ENCODE results near the gene ATP13A2.
"Not testable (repeated sequence)": the region's sequence is repeated elsewhere in the genome, so short reads cannot be mapped to it uniquely, and the experiment has no call there.

The ATP13A2 gene

DNA sequence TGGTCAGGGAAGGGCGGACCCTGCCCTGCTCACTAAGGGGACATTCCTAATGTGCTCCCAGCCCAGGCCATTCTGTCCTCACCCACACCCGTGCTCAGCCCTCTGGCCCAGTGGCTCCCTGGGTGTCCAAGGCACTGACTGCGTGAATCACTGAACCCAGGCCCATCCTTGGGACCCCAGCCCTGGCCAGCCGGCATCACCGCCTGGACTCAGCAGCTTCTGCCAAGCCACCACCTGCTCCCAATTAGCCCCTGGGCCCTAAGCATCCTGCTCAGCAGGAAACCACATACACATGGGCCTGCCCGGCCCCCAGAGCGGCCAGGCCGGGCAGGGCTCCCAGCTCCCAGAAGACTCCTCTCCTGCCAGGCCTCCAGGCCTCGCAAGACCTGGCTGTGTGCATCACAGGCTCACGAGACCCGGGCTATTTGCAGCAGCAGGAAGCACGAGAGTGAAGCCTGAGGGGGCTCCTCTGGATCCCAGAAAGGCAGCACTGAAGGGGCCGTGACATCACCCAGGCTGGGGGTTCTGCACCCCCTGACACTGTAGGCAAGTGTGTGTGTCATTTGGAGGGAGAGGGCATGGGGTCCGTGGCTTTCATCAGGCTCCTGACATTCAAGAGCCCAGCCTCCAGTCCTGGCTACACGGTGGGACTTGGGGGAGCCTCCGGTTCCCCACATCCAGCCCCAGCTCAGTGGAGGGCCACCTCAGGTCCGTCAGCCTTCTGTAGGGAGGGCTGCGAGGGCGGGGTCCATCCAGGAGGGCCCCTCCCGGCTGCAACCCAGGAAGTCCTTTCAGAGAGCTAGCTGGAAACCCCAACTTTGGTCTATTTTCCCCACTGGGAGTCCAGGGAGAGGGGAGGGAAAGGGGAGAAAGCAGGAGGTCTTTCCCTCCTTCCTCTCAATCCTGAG lies 32.9 kb downstream of the ATP13A2 start:
- no peak for FAIRE-seq

DNA sequence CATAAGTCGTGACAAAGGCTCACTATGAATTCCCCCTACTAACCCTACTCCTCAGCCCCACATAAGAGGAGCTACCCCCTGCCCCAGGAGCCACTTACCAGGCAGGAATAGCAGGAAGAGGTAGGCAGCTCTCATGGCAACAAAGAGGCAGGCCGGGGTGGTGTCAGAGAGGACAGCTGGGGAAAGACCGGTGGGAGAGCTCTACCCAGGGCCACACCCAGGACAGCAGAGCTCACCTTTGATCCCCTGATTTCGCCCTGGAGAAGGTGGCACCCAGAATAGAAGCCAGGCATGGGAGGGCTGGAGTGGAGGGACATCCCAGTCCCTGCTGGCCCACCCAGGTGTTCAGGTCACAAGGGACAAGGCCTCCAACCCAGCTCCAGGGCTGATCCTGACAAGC lies 33.6 kb downstream of the ATP13A2 start:
- FAIRE-seq: no peak

DNA sequence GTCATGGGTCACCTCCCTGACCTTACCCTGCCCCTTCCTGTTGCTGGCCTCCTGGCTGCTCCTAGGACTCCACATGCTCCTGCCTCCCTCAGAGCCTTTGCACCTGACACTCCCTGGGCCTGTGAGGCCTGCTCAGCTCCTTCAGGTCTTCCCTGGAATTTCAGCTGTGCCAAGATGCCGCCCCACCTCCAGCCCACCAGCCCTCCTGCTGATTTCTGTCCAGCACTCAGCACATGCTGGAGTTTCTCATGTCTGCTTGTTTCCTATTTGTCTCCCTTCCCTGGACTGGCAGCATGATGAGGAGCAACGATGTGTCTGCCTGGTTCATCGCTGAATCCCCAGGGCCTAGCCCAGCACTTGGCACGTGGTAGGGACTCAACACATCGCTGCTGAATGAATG lies 34.4 kb downstream of the ATP13A2 start:
- FAIRE-seq: no peak

DNA sequence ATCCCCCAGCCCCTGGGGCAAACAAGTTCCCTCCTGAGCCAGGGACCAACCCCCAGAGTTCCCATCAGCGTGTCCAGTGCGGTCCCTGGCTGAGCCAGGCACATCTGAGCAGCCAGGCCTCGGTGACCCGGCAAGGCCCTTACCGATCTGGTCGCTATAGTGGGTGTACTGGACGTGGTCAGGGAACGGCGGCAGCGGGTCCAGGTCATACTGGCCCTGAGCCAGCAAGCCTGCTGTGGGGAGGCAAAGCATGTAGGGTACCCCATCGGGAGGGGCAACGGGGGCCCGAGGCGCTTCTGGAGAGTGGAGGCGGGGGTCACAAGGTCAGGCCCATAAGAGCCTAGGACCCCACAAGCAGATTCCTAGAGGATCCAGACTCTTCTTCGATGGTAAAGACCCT lies 34.8 kb downstream of the ATP13A2 start:
- no peak for FAIRE-seq

DNA sequence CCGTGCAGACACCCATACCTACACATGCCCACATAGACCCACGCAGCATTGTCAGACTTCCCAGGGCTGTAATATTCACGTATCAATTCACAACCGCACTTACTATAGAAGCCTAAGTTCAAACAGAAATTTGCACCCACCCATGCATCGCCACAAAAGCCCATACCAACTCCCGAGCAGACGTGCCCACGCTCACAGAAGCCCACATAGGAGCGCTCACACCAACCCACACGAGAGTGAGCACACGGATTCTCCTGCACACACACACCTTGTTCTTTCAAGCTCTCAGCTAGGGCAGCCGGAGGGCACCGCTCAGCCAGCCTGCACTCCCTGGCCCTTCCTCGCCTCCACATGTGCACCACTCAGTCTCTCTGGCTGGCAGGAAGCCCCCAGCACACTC lies 35.9 kb downstream of the ATP13A2 start:
- FAIRE-seq: no peak

DNA sequence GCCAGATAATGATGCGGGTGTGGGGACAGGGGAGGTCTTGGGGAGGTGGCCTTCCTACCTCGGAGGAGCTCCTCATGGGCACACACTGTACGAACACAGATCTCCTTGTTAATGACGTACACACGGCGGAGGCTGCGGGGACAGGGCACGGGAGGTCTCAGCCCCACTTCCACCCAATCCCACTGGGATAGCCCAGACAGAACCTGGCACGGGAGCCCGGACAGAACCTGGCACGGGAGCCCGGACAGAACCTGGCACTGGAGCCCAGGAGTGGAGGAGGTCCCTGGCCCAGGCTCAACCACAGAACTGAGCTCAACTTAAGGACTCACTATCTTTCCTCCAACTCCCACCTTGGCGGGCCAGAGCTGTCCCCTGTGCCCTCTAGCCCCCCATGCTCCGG lies 36.5 kb downstream of the ATP13A2 start:
- no peak for FAIRE-seq

DNA sequence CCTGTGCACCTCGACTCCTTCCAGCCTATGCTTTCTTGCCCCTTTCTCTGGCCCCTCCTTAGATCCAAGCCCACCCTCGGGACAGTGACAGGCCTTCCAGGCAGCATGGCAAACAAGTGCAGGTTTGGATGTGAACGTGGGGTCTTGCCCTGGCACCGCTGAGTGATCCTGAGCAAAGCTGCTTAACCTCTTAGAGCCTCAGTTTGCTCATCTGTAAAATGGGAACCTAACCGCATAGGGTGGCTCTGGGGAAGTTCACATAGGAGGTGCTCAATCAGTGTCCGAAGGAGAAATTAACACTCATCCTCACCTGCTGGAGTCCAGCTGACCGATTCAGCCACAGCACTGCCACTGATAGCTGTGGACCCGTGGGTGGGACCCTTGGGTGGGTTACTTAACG lies 38.5 kb downstream of the ATP13A2 start:
- FAIRE-seq: no peak

DNA sequence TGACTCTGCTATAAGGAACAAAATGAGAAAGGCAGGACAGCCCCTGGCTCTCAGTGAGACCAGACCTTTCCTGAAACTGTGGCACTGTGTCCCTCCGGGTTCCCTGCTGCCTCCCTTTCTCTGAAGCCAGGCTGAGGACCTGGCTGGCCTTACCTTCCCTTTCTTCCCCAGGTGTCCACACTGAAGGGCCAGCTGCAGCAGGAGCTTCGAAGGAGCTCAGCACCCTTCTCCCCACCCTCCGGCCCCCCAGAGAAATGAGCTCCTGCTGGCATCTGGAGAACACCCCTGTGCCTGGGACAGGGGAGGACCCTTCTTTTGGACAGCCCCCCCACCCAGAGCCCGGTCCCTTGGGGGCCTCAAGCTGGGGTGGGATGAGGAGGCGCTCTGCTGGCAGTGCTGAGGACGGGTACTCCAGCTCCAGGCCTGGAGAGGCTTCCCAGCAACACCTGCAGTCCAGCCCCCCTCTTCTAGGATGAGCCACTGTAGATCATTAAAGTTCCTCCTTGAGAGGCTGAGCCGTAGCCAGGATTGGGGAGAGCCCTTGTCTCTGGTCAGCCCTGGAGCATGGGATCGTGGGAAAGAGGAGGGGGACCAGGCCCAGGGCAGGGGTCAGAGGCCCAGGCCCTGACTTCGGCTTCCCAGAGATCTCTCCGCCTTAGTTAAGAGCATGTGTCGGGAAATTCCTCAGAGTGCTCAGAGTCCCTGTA lies 39.4 kb downstream of the ATP13A2 start:
- no peak for FAIRE-seq

DNA sequence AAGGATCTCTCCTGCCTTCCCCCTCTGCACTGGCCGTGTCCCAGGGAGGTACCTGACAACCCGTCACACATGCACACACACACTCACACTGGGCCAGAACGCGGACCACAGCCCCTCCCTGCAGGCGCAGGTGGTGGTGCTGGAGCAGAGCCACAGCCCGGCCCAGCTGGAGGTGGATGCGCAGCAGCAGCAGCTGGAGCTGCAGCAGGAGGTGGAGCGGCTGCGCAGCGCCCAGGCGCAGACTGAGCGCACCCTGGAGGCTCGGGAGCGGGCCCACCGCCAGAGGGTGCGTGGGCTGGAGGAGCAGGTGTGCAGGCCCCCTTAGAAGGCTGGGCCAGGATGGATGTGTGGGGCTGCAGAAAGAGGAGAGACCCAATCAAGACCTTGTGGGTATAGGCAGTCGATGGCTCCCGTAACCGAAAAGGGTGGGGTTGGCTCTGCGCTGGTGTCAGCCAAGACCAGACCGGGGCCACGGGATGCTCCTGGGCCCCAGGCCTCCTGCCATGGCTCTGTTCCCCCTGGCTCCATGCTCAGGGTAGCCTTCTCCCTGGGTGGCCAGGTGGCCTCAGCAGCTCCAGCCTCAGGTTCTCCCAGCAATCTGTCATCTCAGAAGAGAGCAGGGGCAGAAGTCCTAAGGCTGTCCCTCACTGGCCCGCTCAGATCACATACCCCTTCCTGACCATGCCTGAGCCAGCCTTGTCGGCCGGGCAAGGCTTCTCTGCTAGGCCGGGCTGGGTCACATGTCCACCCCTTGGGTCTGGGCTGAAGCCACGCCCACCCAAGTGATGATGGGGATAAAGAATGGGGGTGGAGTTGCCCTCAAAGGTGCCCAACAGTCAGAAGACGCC lies 40.2 kb downstream of the ATP13A2 start:
- no peak for FAIRE-seq

DNA sequence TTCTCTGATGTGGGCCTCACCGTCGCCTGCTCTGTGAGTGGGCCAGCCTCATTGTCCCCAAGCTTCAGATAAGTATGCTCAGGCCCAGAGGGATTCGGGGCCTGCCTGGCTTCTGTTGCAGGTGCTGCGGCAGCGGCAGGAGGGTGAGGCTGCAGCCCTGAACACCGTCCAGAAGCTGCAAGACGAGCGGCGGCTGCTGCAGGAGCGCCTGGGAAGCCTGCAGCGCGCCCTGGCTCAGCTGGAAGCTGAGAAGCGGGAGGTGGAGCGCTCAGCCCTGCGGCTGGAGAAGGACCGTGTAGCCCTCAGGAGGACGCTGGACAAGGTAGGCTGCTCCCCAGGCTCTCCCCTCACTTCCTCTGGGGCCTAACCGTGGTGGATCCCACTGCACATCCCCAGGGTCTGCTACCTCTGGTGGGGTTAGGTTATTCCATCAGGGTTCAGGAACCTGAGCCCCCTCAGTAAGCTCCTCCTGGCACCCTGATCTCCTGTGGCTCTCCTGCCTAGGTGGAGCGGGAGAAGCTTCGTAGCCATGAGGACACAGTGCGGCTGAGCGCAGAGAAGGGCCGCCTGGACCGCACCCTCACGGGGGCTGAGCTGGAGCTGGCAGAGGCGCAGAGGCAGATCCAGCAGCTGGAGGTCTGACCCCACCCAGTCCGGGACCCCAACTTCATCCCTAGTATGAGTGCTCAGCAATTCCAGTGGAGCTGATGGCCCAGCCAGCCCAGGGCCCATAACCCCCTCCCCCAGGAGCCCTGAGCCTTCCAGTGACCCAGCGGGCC lies 41.4 kb downstream of the ATP13A2 start:
- no peak for FAIRE-seq

DNA sequence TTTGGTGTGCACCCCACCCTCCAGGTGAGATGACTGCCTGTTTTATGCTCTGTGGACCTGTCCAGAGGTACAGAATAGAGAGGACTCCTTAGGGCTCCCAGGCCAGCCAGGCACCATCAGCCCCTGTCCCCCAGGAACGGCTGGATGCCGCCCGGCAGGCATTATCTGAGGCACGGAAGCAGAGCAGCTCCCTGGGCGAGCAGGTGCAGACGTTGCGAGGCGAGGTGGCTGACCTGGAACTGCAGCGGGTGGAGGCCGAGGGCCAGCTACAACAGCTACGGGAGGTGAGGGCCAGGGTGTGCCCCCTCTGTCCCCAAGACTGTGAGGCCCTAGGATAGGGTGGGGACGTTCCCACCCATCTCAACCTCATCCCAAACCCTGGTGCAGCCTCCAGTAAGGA lies 42.1 kb downstream of the ATP13A2 start:
- no peak for FAIRE-seq

DNA sequence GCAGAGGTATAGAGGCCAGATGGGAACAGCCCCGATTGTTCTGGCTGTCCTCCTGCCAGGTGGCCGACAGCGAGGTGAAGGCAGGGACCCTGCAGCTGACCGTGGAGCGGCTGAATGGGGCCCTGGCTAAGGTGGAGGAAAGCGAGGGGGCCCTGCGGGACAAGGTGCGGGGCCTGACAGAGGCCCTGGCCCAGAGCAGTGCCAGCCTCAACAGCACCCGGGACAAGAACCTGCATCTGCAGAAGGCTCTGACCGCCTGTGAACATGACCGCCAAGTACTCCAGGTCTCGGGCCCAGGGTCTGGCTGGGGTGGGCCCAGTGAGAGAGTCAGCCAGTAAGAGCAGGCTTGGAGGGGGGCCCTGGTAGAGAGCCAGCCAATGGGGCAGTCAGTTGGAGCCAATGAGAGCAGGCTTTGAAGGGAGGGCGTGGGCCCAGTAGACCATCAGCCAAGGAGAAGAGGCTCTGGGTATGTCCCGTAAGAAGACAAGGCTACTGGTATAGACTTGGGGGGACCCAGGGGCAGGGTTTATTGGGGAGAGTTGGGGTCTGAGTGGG lies 42.6 kb downstream of the ATP13A2 start:
- FAIRE-seq: no peak

DNA sequence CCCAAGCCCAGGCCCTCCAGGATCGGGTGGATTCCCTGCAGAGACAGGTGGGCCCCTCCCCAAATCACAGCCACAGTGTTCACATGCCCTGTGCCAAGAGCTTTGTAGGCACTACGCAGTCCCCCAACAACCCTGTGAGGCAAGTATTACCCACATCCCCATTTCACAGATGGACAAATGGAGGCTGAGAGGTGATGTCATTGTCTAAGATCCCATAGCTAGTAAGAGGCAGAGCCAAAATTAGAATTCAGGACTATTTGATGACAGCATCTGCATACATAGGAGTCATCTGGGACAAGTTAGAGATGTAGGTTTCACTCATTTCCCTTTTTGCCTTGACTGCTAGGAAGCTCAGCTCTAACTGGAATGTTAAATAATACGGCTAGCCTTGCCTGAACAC lies 43.4 kb downstream of the ATP13A2 start:
- no peak for FAIRE-seq

DNA sequence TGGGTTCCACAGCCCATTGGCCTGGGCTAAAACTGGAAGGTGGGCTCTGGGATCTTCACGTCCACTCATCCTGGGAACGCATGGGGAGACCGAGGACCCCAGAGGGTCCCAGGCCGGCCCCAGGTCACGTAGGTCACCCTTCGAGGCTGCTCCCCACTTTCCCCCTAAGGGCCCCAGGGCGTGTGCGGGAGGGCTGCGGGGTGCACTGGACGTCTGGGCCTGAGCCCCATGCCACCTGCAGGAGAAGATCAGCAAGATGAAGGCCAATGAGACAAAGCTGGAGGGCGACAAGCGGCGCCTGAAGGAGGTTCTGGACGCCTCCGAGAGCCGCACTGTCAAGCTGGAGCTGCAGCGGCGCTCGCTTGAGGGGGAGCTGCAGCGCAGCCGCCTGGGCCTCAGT lies 43.8 kb downstream of the ATP13A2 start:
- FAIRE-seq: no peak

DNA sequence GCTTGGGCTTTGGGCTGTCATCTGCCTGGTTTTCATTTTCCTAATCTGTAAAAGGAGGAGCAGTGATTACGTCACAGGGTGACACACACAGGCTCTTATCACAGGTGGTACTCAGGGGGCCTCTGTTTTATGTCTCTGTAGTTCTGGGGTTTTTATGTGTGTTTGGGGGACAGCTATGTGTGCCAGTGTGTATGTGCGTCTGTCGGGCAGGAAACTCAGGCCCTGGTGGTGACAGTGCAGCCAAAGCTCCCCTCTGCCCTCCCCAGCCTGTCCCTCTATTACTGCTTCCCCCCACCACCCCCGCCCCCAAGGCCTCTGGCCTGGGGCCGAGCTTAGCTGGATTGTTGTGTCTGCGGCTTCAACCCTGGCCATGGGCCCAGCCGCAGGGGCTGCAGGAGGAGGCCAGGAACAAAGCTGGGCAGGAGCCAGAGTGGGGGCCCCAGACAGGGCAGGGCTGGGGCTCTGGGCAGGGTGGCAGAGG lies 44.6 kb downstream of the ATP13A2 start:
- FAIRE-seq: no peak

DNA sequence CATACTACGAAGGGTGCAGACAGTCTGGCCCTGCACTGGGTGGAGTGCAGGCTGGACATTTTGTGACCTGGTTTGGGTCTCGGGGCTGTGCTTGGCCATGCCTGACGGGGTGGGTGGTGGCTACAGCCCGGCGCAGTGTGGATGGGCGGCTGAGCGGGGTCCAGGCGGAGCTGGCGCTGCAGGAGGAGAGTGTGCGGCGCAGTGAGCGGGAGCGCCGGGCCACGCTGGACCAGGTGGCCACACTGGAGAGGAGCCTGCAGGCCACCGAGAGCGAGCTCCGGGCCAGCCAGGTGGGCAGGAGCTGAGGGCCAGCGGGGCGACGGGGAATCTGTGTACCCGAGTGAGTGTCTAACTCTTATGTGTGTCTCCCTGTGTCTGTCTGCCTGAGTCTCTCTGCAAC lies 45.4 kb downstream of the ATP13A2 start:
- FAIRE-seq: no peak

DNA sequence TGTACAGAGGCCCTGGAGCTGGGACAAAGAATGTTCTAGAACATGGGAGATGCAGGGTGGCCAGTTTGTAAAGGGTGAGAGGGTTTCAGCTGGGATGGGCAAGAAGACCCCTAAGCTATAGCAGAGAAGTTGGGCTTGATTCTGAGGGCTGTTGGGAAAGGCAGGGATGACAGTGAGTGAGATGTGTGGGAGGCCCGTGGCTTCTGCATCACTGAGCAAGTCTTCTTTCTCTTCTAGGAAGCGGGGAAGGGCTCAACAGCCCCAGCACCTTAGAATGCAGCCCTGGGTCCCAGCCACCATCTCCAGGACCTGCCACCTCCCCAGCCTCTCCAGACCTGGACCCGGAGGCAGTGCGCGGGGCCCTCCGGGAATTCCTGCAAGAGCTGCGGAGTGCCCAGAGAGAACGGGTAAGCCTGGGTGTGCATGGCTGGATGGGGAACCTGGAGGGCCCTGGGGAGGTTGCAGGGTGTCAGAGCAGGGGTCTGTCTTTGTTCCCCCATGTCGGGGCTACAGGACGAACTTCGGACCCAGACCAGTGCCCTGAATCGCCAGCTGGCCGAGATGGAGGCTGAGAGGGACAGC lies 46.2 kb downstream of the ATP13A2 start:
- FAIRE-seq: no peak

DNA sequence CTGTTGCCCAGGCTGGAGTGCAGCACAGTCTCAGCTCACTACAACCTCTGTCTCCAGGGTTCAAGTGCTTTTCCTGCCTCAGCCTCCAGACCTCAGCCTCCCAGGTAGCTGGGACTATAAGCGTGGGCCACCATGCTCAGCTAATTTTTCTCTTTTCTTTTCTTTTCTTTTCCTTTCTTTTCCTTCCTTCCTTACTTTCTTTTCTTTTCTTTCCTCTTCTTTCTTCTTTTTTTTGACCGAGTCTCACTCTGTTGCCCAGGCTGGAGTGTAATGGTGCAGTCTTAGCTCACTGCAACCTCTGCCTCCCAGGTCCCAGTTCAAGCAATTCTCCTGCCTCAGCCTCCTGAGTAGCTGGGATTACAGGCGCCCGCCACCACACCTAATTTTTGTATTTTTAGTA lies 47.6 kb downstream of the ATP13A2 start:
- not testable (repeated sequence) for FAIRE-seq

DNA sequence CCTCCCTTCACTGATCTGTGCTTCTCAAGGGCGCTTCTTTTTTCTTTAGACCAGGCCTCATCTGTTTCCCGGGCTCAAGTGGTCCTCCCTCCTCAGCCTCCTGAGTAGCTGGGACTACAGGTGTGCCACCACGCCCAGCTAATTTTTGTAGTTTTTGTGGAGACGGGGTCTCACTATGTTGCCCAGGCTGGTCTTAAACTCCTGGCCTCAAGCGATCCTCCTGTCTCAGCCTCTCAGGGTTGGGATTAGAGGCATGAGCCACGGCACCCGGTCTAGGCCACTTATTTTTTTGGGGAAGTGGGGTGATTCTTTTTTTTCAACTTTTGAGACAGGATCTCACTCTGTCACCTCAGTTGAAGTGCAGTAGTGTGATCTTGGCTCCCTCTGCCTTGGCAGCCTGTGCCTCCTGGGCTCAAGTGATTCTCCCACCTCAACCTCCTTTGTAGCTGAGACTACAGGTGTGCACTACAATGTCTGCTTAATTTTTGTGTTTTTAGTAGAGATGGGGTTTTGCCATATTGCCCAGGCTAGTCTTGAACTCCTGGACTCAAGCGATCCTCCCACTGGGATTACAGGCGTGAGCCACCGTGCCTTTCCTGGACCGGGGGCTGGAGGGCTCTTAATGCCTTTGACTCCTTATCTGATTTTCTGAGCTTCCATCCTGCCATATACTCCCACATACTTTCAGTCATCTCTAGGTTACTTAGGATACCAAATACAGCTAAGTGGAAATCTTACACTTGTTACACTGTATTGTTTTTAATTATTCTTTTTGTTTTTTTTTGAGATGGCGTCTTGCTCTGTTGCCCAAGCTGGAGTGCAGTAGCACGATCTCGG lies 50.2 kb downstream of the ATP13A2 start:
- FAIRE-seq: no peak

DNA sequence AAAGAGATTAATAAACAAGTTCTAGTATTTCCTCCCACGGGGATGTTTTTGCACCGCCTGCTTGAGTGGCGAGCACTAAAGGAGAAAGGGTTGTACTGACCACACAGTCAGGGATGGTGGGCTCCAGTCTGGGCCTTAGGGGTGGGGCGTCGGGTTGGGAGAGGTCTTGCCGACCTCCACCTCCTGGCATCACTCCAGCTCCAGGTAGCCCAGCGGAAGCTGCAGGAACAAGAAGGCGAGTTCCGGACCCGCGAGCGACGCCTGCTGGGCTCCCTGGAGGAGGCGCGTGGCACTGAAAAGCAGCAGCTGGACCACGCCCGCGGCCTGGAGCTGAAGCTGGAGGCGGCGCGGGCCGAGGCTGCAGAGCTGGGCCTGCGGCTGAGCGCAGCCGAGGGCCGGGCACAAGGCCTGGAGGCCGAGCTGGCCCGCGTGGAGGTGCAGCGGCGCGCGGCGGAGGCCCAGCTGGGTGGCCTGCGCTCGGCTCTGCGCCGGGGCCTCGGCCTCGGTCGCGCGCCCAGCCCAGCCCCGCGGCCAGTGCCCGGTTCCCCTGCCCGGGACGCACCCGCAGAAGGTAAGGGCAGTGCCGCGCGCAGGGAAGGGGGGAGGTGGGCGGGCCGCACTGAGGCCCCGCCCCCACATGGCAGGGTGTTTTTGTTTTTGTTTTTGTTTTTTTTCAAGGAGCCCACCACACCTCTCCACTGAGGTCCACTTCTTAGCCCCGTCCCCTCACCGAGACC lies 51.0 kb downstream of the ATP13A2 start:
- FAIRE-seq: no peak

All from endometrium (tissue), 2 donors.